ENCODE results near the gene VRK1.

- TF ChIP-seq, protein P1, sequence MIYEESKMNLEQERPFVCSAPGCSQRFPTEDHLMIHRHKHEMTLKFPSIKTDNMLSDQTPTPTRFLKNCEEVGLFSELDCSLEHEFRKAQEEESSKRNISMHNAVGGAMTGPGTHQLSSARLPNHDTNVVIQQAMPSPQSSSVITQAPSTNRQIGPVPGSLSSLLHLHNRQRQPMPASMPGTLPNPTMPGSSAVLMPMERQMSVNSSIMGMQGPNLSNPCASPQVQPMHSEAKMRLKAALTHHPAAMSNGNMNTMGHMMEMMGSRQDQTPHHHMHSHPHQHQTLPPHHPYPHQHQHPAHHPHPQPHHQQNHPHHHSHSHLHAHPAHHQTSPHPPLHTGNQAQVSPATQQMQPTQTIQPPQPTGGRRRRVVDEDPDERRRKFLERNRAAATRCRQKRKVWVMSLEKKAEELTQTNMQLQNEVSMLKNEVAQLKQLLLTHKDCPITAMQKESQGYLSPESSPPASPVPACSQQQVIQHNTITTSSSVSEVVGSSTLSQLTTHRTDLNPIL (CRISPR knock-in tag; IDR thresholded peaks at IDR 0.05; ENCODE audit: low read depth) = no peak
- TF ChIP-seq, protein P2, sequence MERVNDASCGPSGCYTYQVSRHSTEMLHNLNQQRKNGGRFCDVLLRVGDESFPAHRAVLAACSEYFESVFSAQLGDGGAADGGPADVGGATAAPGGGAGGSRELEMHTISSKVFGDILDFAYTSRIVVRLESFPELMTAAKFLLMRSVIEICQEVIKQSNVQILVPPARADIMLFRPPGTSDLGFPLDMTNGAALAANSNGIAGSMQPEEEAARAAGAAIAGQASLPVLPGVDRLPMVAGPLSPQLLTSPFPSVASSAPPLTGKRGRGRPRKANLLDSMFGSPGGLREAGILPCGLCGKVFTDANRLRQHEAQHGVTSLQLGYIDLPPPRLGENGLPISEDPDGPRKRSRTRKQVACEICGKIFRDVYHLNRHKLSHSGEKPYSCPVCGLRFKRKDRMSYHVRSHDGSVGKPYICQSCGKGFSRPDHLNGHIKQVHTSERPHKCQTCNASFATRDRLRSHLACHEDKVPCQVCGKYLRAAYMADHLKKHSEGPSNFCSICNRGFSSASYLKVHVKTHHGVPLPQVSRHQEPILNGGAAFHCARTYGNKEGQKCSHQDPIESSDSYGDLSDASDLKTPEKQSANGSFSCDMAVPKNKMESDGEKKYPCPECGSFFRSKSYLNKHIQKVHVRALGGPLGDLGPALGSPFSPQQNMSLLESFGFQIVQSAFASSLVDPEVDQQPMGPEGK (CRISPR knock-in tag; IDR thresholded peaks at IDR 0.05; ENCODE audit: borderline replicate concordance) = no peak
- TF ChIP-seq ARNTL (CRISPR knock-in tag; IDR thresholded peaks at IDR 0.05; ENCODE audit: borderline replicate concordance, low read depth) = no peak
- TF ChIP-seq GLIS3 (CRISPR knock-in tag; IDR thresholded peaks at IDR 0.05) = no peak
- no peak for TF ChIP-seq ZFP3 (CRISPR knock-in tag; IDR thresholded peaks at IDR 0.05)
- TF ChIP-seq ISL1 (CRISPR knock-in tag; IDR thresholded peaks at IDR 0.05) = no peak
- TF ChIP-seq ZNF565 (CRISPR knock-in tag; conservative IDR thresholded peaks at IDR 0.05; ENCODE audit: low read depth) = no peak
- TF ChIP-seq ZNF8 (CRISPR knock-in tag; IDR thresholded peaks at IDR 0.05) = no peak
- no peak for TF ChIP-seq ZFP30 (CRISPR knock-in tag; IDR thresholded peaks at IDR 0.05)
- TF ChIP-seq, protein P3, sequence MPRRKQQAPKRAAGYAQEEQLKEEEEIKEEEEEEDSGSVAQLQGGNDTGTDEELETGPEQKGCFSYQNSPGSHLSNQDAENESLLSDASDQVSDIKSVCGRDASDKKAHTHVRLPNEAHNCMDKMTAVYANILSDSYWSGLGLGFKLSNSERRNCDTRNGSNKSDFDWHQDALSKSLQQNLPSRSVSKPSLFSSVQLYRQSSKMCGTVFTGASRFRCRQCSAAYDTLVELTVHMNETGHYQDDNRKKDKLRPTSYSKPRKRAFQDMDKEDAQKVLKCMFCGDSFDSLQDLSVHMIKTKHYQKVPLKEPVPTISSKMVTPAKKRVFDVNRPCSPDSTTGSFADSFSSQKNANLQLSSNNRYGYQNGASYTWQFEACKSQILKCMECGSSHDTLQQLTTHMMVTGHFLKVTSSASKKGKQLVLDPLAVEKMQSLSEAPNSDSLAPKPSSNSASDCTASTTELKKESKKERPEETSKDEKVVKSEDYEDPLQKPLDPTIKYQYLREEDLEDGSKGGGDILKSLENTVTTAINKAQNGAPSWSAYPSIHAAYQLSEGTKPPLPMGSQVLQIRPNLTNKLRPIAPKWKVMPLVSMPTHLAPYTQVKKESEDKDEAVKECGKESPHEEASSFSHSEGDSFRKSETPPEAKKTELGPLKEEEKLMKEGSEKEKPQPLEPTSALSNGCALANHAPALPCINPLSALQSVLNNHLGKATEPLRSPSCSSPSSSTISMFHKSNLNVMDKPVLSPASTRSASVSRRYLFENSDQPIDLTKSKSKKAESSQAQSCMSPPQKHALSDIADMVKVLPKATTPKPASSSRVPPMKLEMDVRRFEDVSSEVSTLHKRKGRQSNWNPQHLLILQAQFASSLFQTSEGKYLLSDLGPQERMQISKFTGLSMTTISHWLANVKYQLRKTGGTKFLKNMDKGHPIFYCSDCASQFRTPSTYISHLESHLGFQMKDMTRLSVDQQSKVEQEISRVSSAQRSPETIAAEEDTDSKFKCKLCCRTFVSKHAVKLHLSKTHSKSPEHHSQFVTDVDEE (CRISPR knock-in tag; IDR thresholded peaks at IDR 0.05) = no peak
- TF ChIP-seq, protein P4, sequence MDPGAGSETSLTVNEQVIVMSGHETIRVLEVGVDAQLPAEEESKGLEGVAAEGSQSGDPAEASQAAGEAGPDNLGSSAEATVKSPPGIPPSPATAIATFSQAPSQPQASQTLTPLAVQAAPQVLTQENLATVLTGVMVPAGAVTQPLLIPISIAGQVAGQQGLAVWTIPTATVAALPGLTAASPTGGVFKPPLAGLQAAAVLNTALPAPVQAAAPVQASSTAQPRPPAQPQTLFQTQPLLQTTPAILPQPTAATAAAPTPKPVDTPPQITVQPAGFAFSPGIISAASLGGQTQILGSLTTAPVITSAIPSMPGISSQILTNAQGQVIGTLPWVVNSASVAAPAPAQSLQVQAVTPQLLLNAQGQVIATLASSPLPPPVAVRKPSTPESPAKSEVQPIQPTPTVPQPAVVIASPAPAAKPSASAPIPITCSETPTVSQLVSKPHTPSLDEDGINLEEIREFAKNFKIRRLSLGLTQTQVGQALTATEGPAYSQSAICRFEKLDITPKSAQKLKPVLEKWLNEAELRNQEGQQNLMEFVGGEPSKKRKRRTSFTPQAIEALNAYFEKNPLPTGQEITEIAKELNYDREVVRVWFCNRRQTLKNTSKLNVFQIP (CRISPR knock-in tag; IDR thresholded peaks at IDR 0.05; ENCODE audit: borderline replicate concordance, low read depth) = no peak
Observed at GRCh38 chr14:96811265-96811664, 14.1 kb downstream of the VRK1 start.

All from SK-N-SH treated with all-trans-retinoic acid at 6 μM for 48 hours (cell line).